NCI-H446 treated with DMSO at 0.1 percent for 48 hours (cell line): Measurements from ENCODE around the gene SETX.

Experiments used
- DNase-seq: peaks from one replicate; lab custom pipeline; 2025; lab: John Stamatoyannopoulos, UW

SETX gene

DNA sequence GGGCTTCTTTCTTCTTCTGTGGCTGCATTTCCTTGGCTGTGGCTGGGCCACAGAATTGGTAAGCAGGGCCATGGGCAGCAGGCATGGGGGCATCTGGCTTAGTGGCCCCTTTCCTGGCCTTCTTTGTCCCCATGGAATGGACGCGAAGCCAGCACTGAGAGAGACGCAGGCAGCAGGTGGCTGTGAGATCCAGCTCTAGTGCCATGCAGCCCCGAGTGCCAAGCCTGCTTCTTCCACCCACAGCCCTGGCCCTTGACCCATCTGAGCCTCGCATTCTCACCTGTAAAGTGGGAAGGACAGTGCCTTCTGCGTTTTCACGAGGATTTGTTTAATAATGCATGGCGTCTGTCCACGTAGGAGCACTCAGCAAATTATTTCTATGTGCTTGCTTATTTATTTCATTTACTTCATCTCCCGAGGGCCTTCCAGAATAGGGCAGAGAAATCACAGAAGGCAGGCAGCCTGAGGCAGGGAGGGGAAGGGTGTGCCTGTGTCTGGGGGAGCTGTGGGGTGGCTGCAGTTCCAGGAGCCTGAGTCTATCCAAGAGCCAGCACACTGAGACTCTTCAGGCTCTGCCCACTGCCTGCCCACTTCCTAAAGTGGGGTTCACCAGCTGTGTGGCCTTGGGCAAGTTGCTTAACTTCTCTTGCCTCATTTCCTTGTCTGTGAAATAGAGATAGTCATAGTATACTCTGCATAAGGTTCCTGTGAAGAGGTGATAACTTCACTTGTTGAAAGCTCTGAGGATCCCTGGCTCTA, 137.7 kb downstream of the SETX start:
- DNase-seq, result no peak

- DNase-seq, result peak; percentile 88
Measured at GRCh38 chr9:132214027-132214622, 140.7 kb downstream of the SETX start.

DNA sequence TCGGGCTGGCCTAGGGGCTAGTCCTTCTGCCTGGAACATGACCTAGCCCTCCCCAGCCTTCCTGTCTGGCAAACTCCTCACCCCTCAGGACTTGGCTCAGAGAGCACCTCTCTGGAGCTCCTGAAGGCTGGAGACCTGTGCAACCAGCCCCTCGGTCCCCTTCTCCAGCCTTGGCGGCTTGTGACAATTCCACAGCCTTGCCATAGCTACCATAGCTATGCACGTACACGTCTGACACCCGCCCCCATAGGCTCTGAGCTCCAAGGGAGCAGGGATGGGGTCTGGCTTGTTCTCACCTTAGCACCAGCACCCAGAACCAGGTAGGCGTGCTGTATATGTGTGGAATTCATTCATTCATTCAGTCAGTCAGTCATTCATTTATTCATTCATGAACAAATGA, 143.2 kb downstream of the SETX start:
- DNase-seq, result no peak
